Activated effector memory CD4-positive, alpha-beta T cell treated with Interleukin-2 at 50 U/mL for 16 hours (primary cell): Measurements from ENCODE around the gene LLGL1.

Experiments used
- DNase-seq: peaks from one replicate; pipeline ENCODE4 v3.0.0-alpha.2; 2020

LLGL1 gene

GRCh38 chr17:18253947-18254821 lies 28.7 kb downstream of the LLGL1 start:
- DNase-seq, result no peak

- DNase-seq, result no peak
These were observed 29.6 kb downstream of the LLGL1 start for GRCh38 chr17:18254888-18255649.

GRCh38 chr17:18256351-18256750 lies 30.9 kb downstream of the LLGL1 start:
- DNase-seq, result no peak

- DNase-seq, result no peak
These were observed 31.3 kb downstream of the LLGL1 start for GRCh38 chr17:18256776-18257175.

- DNase-seq, result peak; percentile 9
These were observed 32.0 kb downstream of the LLGL1 start for GRCh38 chr17:18257268-18257981.

GRCh38 chr17:18257982-18258355 lies 32.5 kb downstream of the LLGL1 start:
- peak; percentile 28 for DNase-seq

GRCh38 chr17:18258356-18259038 lies 33.1 kb downstream of the LLGL1 start, which contains the start of gene FLII:
FLII (minus strand) TSS chr17:18258738; CDS start chr17:18258690, 48 bp downstream.
- DNase-seq, result peak; percentile 46

GRCh38 chr17:18259621-18260331 lies 34.3 kb downstream of the LLGL1 start:
- no peak for DNase-seq

- DNase-seq, result peak; percentile 90
These were observed 35.1 kb downstream of the LLGL1 start, which contains the start of gene MIEF2 for GRCh38 chr17:18260332-18261145. MIEF2 (plus strand) TSS chr17:18260662; CDS start chr17:18262721, 2,059 bp downstream.

GRCh38 chr17:18261146-18261515 lies 35.7 kb downstream of the LLGL1 start:
- no peak for DNase-seq

- DNase-seq, result no peak
These were observed 36.2 kb downstream of the LLGL1 start for GRCh38 chr17:18261659-18262058.

- DNase-seq, result no peak
These were observed 36.7 kb downstream of the LLGL1 start for GRCh38 chr17:18262111-18262510.

- no peak for DNase-seq
These were observed 37.2 kb downstream of the LLGL1 start for GRCh38 chr17:18262641-18263040.

GRCh38 chr17:18263885-18264682 lies 38.6 kb downstream of the LLGL1 start:
- DNase-seq, result no peak

- DNase-seq, result no peak
These were observed 41.9 kb downstream of the LLGL1 start for GRCh38 chr17:18267366-18267765.

- no peak for DNase-seq
These were observed 42.7 kb downstream of the LLGL1 start for GRCh38 chr17:18267927-18268711.

- DNase-seq, result no peak
These were observed 44.9 kb downstream of the LLGL1 start for GRCh38 chr17:18270046-18270931.

GRCh38 chr17:18277076-18277475 lies 51.6 kb downstream of the LLGL1 start:
- no peak for DNase-seq
